Keratinocyte (primary cell): ENCODE measurements around the gene CRTC2. TPM values are rescaled to one million over a fixed set of nuclear protein-coding genes. Genes with fewer than 3 reads are reported as not detected.

Experiments used
- DNase-seq: peaks from one replicate; pipeline ENCODE4 v3.0.0-alpha.2; 2011; ENCODE audit warnings: low read depth, missing footprints, low spot score
- FAIRE-seq: peaks from 2 replicates; lab custom pipeline; 2011; peaks lifted over from hg19 to GRCh38; lab: Jason Lieb, UNC
- H2AFZ ChIP-seq: 2 replicates; pipeline ENCODE4 v1.6.0; 2012; ENCODE audit warnings: low read length, control low read depth, inconsistent platforms; ENCODE audit not compliant: control insufficient read depth
- H3K27ac ChIP-seq: 2 replicates; pipeline ENCODE4 v1.5.1; 2011; ENCODE audit warnings: low read length; ENCODE audit not compliant: control insufficient read depth, insufficient read depth
- H3K27me3 ChIP-seq: 3 replicates; pipeline ENCODE4 v1.6.0; 2011; ENCODE audit warnings: low read length; ENCODE audit not compliant: control insufficient read depth, insufficient read depth; ENCODE audit errors: extremely low read depth
- H3K36me3 ChIP-seq, 2 experiments: 2 replicates in 1 of 2; 3 replicates in 1 of 2; pipeline ENCODE4 v1.5.1; 2011; ENCODE audit warnings: low read length in 2 of 2, mild to moderate bottlenecking in 1 of 2; ENCODE audit not compliant: control insufficient read depth in 2 of 2, insufficient read depth in 2 of 2; ENCODE audit errors: extremely low read depth in 1 of 2
- H3K4me1 ChIP-seq: 3 replicates; pipeline ENCODE4 v1.5.1; 2011; ENCODE audit warnings: low read length; ENCODE audit not compliant: control insufficient read depth, insufficient read depth; ENCODE audit errors: extremely low read depth
- H3K4me2 ChIP-seq: 3 replicates; pipeline ENCODE4 v1.6.0; 2011; ENCODE audit warnings: low read depth, low read length; ENCODE audit not compliant: control insufficient read depth, insufficient read depth; ENCODE audit errors: extremely low read depth
- H3K4me3 ChIP-seq, 3 experiments: fragments of 200-600 bp in 1 of 3; sonication (generic) in 1 of 3; 2 replicates in 2 of 3; 3 replicates in 1 of 3; pipeline ENCODE4 v1.5.1; 2011 to 2016; ENCODE audit warnings: low read length in 3 of 3, mild to moderate bottlenecking in 3 of 3, control low read depth in 2 of 3, inconsistent platforms in 1 of 3, low read depth in 1 of 3, mixed read lengths in 1 of 3, mixed run types in 1 of 3, moderate library complexity in 1 of 3; ENCODE audit not compliant: control insufficient read depth in 2 of 3, insufficient read depth in 2 of 3; ENCODE audit errors: extremely low read depth in 1 of 3
- H3K79me2 ChIP-seq: 2 replicates; pipeline ENCODE4 v1.6.0; 2012; ENCODE audit warnings: low read length; ENCODE audit not compliant: control insufficient read depth, insufficient read depth
- H3K9ac ChIP-seq: 3 replicates; pipeline ENCODE4 v1.6.0; 2011; ENCODE audit warnings: low read length; ENCODE audit not compliant: control insufficient read depth, insufficient read depth; ENCODE audit errors: extremely low read depth
- H3K9me1 ChIP-seq: 3 replicates; pipeline ENCODE4 v1.6.0; 2011; ENCODE audit warnings: low read length; ENCODE audit not compliant: control insufficient read depth, insufficient read depth; ENCODE audit errors: extremely low read depth
- H3K9me3 ChIP-seq: 2 replicates; pipeline ENCODE4 v1.5.1; 2012; ENCODE audit warnings: low read depth, low read length; ENCODE audit not compliant: control insufficient read depth
- H4K20me1 ChIP-seq: 3 replicates; pipeline ENCODE4 v1.6.0; 2011; ENCODE audit warnings: low read length; ENCODE audit not compliant: control insufficient read depth, insufficient read depth; ENCODE audit errors: extremely low read depth
- EZH2 ChIP-seq: IDR thresholded peaks from one replicate; pipeline ENCODE4 v1.6.1; 2012; ENCODE audit warnings: inconsistent platforms, mild to moderate bottlenecking, low read length, moderate library complexity
- dilution Hi-C: fragments of 300-500 bp; cut with MboI; formaldehyde crosslinking; loops from one replicate; pipeline ENCODE4 v1.7.0; 2020; ENCODE audit warnings: low sequenced_read_pairs; ENCODE audit not compliant: extremely low pct_ligation_motif_present
- polyA plus RNA-seq, 5 experiments: library from polyadenylated mRNA; depleted of rRNA in 3 of 5; stranded (reverse) in 3 of 5; stranded (forward) in 1 of 5; unstranded in 1 of 5; fragments of >200 nt; gene quantifications; 1 replicate in 1 of 5; 2 replicates in 3 of 5; 3 replicates in 1 of 5; pipeline versions ENCODE4 v1.2.1 to v1.2.3, GENCODE V29; 2011 to 2012; ENCODE audit warnings: missing spikeins in 2 of 5, low read depth in 1 of 5, low replicate concordance in 1 of 5
- TF ChIP-seq, protein P1 (sequence below), 3 experiments: IDR thresholded peaks in 1 of 3; conservative IDR thresholded peaks in 1 of 3; optimal IDR thresholded peaks in 1 of 3; 2 replicates in 2 of 3; 3 replicates in 1 of 3; pipeline versions ENCODE3 to v1.5.1; 2011; ENCODE audit warnings: low read length in 3 of 3, mild to moderate bottlenecking in 3 of 3, moderate library complexity in 2 of 3, control low read depth in 1 of 3, inconsistent platforms in 1 of 3; ENCODE audit not compliant: insufficient read depth in 2 of 3; ENCODE audit errors: extremely low read depth in 1 of 3

Gene CRTC2
- polyA plus RNA-seq, 1 donor (not counting 4 experiments of a cell fraction or from before 2014, with no cell fraction given): 15.9 TPM

- no peaks in the 10 kb centered on the region for H3K27me3 ChIP-seq
- TF ChIP-seq EZH2: no peak
- TF ChIP-seq, protein P1, sequence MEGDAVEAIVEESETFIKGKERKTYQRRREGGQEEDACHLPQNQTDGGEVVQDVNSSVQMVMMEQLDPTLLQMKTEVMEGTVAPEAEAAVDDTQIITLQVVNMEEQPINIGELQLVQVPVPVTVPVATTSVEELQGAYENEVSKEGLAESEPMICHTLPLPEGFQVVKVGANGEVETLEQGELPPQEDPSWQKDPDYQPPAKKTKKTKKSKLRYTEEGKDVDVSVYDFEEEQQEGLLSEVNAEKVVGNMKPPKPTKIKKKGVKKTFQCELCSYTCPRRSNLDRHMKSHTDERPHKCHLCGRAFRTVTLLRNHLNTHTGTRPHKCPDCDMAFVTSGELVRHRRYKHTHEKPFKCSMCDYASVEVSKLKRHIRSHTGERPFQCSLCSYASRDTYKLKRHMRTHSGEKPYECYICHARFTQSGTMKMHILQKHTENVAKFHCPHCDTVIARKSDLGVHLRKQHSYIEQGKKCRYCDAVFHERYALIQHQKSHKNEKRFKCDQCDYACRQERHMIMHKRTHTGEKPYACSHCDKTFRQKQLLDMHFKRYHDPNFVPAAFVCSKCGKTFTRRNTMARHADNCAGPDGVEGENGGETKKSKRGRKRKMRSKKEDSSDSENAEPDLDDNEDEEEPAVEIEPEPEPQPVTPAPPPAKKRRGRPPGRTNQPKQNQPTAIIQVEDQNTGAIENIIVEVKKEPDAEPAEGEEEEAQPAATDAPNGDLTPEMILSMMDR (optimal IDR thresholded peaks at IDR 0.05 in 1 of 3, IDR thresholded peaks at IDR 0.05 in 1 of 3, conservative IDR thresholded peaks at IDR 0.05 in 1 of 3; ENCODE audit: extremely low read depth in 1 of 3, insufficient read depth in 2 of 3, low read length in 3 of 3): no peak
- no peak for FAIRE-seq
- peak within 1 kb of the TSS; percentile 91 for H3K9ac ChIP-seq
- H3K79me2 ChIP-seq: peaks cover 16% of the 10 kb centered on the region
- DNase-seq: no peak
- H3K27ac ChIP-seq: peak within 1 kb of the TSS; percentile 76
- H4K20me1 ChIP-seq: no peaks in the 10 kb centered on the region
- peak within 1 kb of the TSS; percentile 91 to 98 (median 95) for H3K4me3 ChIP-seq
- dilution Hi-C loops: no loop called here
- H3K4me2 ChIP-seq: peak within 1 kb of the TSS; percentile 98
- peaks cover 10 to 23% of the 10 kb centered on the region in 2 experiments for H3K36me3 ChIP-seq
- peak within 1 kb of the TSS; percentile 100 for H2AFZ ChIP-seq
- H3K9me3 ChIP-seq: no peaks in the 10 kb centered on the region
- H3K4me1 ChIP-seq: peaks cover 13% of the 10 kb centered on the region
- no peaks in the 10 kb centered on the region for H3K9me1 ChIP-seq
Observed at GRCh38 chr1:153977250-153978240, 19.1 kb upstream of the CRTC2 start, which contains the start of gene JTB. Gene JTB, minus strand, starts transcription at chr1:153977674. Its CDS starts 422 bp downstream, at chr1:153977252.

DNA sequence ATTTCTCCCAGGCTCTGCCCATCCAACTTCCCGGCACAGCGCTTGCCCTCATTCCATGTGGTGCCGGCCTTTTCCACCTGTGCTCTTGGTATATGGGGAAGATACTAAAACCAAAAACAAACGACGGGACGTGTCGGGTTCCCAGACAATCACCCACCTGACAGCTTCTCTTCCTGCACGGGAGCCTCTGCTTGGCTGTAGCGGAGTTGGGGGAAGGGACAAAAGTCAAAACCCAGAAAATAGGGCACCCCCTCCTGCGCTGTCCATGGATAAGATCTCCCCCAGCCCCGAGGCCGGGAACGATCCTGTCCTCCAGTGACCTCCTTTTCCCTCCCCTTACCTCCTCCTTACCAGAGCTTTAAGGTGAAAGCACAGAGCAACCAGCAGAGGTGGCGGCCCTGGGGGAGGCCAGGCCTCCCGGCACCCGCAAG lies 18.4 kb upstream of the CRTC2 start:
- H3K9me3 ChIP-seq: no peaks in the 10 kb centered on the region
- DNase-seq (no peak), FAIRE-seq (no peak)
- H3K4me2 ChIP-seq: peak overlapping the region; percentile 98
- peak overlapping the region; percentile 90 for H2AFZ ChIP-seq
- peaks cover 7 to 24% of the 10 kb centered on the region in 2 experiments for H3K36me3 ChIP-seq
- dilution Hi-C loops: no loop called here
- H3K27me3 ChIP-seq: no peaks in the 10 kb centered on the region
- peak overlapping the region; percentile 76 for H3K27ac ChIP-seq
- H4K20me1 ChIP-seq: no peaks in the 10 kb centered on the region
- H3K4me1 ChIP-seq: peaks cover 13% of the 10 kb centered on the region
- no peak for TF ChIP-seq EZH2
- TF ChIP-seq, protein P1 (optimal IDR thresholded peaks at IDR 0.05 in 1 of 3, IDR thresholded peaks at IDR 0.05 in 1 of 3, conservative IDR thresholded peaks at IDR 0.05 in 1 of 3; ENCODE audit: extremely low read depth in 1 of 3, insufficient read depth in 2 of 3, low read length in 3 of 3): no peak
- H3K9me1 ChIP-seq: no peaks in the 10 kb centered on the region
- peaks cover 16% of the 10 kb centered on the region for H3K79me2 ChIP-seq
- peak overlapping the region; percentile 91 for H3K9ac ChIP-seq
- peak overlapping the region; percentile 91 to 98 (median 95) for H3K4me3 ChIP-seq
